DMS53 treated with DMSO at 0.1 percent for 48 hours (cell line): Measurements from ENCODE around the gene CD3E.

Source experiments
- DNase-seq: peaks from one replicate; lab custom pipeline; 2025; ENCODE audit not compliant: unreplicated experiment; lab: John Stamatoyannopoulos, UW

CD3E gene

DNA sequence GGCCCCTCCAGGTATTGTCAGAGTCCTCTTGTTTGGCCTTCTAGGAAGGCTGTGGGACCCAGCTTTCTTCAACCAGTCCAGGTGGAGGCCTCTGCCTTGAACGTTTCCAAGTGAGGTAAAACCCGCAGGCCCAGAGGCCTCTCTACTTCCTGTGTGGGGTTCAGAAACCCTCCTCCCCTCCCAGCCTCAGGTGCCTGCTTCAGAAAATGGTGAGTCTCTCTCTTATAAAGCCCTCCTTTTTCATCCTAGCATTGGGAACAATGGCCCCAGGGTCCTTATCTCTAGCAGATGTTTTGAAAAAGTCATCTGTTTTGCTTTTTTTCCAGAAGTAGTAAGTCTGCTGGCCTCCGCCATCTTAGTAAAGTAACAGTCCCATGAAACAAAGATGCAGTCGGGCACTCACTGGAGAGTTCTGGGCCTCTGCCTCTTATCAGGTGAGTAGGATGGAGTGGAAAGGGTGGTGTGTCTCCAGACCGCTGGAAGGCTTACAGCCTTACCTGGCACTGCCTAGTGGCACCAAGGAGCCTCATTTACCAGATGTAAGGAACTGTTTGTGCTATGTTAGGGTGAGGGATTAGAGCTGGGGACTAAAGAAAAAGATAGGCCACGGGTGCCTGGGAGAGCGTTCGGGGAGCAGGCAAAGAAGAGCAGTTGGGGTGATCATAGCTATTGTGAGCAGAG lies at the start of gene CD3E:
TSS of gene CD3E (plus strand) at position 163 of the 681 bp plus-strand sequence. CDS start at position 386, 223 bp downstream.
- DNase-seq, result no peak

DNA sequence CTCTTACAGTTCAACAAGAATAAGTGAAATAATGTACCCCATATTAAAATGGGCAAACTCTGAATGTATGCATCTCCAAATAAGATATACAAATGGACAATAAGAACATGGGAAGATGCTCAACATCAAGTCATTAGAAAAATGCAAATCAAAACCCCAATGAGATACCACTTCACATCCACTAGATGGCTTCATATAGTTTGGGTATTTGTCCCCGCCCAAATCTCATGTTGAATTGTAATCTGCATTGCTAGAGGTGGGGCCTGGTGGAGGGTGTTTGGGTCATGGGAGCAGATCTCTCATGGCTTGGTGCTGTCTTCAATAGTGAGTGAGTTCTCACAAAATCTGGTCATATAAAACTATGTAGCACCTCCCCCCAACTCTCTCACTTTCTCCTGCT lies 46.1 kb upstream of the CD3E start:
- DNase-seq, result no peak

DNA sequence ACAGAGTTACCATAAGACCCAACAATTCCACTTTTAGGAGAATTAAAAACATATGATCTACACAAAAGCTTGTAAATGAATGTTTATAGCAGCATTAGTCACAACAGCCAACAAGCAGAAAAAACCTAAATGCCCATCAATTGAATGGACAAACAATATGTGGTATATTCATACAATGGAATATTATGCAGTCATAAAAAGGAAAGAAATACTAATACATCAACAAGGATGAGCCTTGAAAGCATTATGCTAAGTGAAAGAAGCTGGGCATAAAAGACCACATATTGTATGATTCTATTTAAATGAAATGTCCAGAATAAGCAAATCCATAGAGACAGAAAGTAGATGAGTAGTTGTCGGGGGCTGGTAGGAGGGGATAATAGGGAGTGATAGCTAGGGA lies 45.4 kb upstream of the CD3E start:
- DNase-seq, result no peak

DNA sequence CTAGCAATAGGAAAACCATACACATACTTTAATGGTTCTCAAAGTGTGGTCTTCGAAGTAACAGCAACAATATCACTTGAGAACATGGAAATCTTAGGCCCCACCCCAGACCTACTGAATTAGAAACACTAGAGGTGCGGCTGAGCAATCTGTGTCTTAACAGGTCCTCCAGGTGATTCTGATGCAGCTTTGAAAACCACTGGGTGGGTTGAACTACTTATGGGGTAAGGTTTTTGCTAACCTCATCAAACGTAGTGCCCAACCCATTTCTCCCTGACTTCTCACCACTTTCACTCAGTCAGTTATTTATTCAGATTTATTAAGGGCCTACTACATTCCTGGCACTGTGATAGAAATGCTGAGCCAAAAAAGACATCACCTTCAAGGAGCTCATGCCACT lies 44.2 kb upstream of the CD3E start:
- no peak for DNase-seq

DNA sequence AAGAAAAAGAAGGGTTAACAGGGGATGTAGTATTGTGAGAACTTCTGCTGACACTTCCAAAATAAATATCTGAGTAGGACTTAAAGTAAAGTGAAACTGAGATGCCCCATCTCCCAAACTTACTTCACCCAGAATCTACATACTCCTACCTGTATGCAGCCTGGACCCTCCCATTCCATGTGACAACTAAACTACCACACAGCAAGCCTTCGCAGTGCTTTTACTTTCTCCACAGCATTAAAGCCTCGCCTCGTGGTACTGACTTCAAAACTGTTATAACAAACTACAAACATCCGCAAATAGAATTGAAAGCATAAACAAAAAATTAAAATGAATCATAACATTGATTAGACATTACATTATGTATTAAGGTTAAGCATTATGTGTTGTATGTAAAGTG lies 41.4 kb upstream of the CD3E start:
- DNase-seq, result no peak

DNA sequence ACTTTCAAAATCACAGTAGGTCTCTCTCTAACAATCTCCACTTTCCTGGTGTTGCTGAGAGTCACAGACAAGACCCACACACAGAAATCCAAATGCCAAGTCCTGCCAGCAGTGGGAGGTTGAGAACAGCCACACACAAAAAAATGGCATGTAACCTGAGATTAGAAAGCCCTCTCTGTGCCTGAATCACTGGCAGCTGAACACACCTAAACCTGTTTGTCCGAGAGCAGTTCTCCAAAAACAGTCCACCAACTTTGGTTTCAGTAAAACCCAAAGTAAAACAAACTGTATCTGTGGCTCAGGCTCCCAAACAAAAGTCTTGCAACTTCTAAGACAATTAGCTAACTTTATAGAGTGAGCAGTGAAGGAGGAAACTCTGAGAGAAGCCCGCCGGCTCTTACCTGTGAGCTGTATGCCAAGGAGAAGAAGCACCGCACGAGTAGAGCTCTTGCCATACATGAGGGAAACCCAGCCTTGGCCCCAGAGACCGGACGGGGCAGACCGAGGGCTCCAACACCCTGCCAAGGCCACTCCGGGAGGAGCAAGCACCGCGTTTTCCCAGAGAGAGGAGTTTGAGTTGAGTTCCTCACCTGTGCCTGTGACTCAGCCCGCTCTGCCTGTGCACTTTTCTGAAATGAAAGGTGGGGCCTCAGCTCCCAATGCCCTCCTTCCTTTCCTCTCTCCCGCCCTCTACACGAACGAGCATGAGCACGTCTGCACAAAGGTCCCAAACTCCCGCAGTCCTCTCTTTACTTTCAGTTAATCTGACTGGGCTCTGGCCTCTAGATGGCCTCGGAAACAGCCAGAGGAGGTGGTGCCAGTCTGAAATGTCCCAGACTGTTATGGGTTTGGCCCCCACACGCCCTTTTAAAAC lies 40.6 kb upstream of the CD3E start, which contains the start of gene MPZL2:
TSS of gene MPZL2 (minus strand) at position 603 of the 874 bp plus-strand sequence. CDS start at position 459, 144 bp downstream.
- DNase-seq, result peak; percentile 58

DNA sequence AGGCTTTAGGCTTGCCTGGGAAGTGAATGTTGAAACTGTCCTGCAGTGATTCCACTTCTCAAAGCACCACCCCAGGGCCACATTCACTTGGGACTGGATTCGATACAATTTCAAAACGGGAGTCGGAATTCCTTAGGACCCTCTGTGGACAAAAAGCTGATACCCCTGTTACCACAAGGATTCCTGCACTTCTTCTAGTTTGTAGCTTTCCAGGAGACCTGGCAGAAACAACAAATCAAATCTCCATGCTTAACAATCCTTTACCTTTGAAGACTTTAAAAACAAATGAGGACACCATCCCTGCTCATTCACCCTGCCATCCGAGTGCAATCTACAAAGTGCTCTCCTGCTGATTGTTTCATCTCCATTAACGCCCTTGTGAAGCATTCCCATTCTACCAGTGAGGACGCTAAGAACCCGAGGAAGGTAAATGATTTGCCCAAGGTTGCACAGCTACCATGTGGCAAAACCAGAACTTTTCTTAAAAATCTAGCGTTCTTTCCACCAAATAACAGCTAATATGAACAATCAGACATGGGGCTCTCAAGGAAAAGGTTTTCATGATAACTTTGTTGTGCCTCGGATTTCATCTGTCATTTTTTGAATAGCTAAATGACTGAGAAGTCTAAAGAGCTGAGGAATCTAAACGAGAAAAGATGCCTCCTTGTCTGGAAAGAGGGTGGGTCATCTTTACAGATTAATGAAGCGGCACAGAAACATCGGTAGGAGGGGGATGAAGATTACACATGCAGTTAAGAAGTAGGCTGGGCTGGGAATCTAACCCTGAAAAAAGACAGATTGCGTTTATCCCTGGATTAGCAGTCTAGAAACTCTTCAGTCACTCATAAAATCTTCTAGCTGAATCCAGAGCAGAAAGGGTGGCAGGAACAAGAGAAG lies 39.7 kb upstream of the CD3E start:
- no peak for DNase-seq

DNA sequence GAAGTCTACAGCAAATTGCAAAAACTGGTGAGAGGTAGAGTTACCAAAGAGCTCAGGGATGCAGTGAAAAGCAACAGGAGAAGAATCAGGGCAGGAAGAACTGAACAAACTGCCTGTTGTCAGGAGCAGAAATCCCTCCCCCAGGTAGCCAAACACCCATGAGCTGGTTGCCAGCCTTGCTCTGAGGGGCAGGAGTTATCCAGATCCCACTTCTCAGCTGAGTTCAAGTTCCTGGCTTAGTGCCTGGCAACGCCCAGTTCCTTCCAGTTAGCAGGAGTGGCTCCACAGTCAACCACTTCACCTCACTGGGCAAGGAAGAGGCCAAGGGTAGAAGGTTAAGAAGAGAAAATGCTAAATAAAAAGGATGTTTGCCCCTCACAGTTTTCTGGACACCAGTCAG lies 38.6 kb upstream of the CD3E start:
- no peak for DNase-seq

DNA sequence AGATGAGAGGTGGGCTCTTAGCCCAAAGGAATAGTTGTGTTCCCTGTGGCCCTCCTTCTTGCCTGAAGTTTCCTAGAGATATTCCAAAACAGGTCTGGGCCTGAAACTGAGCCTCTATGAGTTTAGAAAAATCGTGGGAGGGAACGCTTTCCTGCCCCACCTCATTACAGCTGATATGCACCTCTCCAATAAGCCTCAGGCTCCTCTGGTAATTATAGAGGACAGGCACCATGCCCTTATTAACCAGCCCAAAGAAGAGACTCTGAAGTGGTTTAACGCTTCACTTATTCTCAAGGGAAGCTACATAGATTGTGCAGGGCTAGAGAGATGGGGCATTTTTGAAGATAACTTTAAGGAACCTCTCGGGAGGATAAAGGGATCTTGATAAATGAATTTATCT lies 37.0 kb upstream of the CD3E start:
- no peak for DNase-seq

- DNase-seq, result no peak
Observed at GRCh38 chr11:118272001-118272400, 32.5 kb upstream of the CD3E start.

DNA sequence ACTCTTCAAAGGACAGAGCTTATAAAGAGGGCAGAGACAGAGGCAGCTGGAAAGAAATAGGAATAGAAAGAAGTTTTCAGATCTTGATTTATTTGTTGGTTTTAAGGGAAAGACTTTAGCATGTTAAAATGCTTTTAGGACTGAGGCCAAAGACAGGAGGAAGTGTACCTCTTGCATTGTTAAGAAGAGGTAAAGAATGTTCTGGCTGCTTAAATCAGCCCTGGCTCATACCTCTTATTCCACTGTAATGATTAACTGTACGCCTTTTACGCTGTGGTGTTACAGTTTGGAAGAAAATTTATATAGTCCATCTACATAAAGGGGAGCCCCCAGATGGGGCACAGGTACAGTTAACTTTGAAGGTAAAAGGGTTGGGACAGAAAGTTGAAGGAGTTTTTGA lies 30.3 kb upstream of the CD3E start:
- no peak for DNase-seq

GRCh38 chr11:118275176-118275575 lies 29.4 kb upstream of the CD3E start:
- DNase-seq, result no peak

DNA sequence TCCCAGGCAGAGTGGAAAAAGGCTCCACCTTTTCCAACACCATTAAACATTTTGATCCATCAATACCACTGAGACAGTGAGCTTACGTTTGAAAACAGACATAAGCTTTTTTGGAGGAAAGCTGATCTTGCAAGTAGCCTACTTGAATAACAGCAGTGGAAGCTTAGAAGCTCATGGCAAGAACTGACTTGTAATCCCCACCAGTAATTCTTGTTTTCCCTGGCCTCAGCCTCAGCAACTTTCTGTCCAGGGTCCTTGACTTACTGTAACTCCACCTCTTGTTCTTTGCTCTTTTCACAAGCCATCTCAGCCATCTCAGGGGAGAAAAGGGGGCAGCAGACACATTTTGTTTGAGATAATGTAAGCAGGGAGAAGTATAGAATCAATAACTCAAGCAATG lies 28.1 kb upstream of the CD3E start:
- no peak for DNase-seq

GRCh38 chr11:118277312-118277711 lies 27.2 kb upstream of the CD3E start:
- peak; percentile 95 for DNase-seq

DNA sequence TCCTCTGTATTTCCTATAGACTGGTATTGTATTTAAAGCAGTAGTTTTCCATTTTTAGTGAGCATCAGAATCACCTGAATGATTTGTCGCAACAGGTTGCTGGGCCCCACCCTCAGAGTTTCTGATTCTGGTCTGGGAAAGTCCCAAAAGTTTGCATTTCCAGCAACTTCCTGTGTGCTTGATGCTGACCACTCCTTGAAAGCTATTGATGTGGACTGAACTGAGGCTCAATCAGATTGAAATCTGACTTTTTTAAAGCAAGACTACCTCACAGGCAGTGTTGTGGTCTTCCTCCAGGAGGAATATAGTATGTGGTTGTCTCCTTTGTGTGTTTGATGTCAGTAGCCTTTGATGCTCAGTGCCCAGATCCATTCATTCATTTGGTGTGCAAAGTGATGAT lies 23.2 kb upstream of the CD3E start:
- DNase-seq, result no peak

- no peak for DNase-seq
Observed at GRCh38 chr11:118282606-118283005, 21.9 kb upstream of the CD3E start.

DNA sequence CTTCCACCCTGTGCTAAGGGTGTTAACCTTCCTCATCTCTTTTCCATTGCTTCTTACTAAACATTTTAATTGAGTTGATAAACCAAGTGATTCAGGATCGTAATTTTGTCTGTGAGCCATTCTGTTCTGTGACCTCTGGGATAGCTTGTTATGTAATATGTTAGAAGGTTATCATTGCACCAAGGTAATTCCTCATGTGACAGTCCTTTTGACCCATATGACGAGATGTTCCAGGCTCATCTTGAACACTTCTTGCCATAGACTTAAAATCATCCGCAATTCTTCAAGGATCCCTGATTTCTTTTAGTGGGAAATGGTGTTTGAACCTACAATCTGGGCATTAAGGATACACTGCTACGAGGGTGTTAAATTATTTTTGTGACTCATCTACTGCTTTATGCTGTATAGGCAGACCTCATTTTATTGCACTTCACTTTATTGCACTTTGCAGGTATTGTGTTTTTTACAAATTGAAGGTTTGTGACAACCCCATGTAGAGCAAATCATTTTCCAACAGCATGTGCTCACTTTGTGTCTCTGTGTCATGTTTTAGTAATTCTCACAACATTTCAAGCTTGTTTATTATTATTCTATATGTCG lies 21.4 kb upstream of the CD3E start:
- no peak for DNase-seq

DNA sequence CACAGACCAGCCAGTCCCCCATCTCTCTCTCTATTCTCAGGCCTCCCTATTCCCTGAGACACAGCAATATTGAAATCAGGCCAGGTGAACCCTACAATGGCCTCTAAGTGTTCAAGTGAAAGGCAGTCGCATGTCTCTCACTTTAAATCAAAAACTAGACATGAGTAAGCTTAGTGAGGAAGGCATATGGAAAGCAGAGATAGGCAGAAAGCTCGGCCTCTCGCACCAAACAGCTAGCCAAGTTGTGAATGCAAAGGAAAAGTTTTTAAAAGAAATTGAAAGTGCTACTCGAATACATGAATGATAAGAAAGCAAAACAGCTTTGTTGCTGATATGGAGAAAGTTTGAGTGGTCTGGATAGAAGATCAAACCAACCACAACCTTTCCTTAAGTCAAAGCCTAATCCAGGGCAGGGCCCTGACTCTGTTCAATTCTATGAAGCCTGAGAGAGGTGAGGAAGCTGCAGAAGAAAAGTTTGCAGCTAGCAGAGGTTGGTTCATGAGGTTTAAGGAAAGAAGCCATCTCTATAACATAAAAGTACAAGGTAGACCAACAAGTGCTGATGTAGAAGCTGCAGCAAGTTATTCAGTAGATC lies 20.7 kb upstream of the CD3E start:
- no peak for DNase-seq

GRCh38 chr11:118286545-118286944 lies 18.0 kb upstream of the CD3E start:
- no peak for DNase-seq

DNA sequence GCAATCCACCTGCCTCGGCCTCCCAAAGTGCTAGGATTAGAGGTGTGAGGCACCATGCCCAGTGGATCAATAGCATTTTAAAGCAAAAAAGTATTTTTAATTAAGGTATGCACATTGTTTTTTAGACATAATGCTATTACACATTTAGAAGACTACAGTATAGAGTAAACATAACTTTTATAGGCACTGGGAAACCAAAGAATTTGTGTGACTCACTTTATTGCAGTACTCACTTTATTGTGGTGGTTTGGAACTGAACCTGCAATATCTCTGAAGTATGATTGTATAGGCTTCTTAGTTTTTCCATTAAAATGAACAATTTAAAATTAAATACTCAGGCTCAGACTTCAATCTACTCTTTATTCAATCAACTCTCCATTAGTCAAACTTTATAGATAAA lies 17.5 kb upstream of the CD3E start:
- DNase-seq, result no peak

- DNase-seq, result no peak
Observed at GRCh38 chr11:118289401-118289800, 15.1 kb upstream of the CD3E start.
